LNCaP clone FGC (cell line): Measurements from ENCODE around the gene STRADB.

Experiments
- DNase-seq: peaks from one replicate; pipeline ENCODE4 v3.0.0-alpha.2; 2011; ENCODE audit warnings: low read depth
- H3K4me3 ChIP-seq: 2 replicates; pipeline ENCODE4 v1.5.1; 2011; ENCODE audit warnings: mild to moderate bottlenecking, low read depth, low read length, control low read depth
- CTCF ChIP-seq: IDR thresholded peaks from 2 replicates; pipeline ENCODE4 v1.5.1; 2012; ENCODE audit warnings: mild to moderate bottlenecking; ENCODE audit not compliant: control insufficient read depth, insufficient read depth; ENCODE audit errors: extremely low read depth

STRADB gene

GRCh38 chr2:201407265-201407664, 44.3 kb upstream of the STRADB start:
- no peak for DNase-seq
- H3K4me3 ChIP-seq = peak overlapping the region; percentile 36
- TF ChIP-seq CTCF = no peak

DNA sequence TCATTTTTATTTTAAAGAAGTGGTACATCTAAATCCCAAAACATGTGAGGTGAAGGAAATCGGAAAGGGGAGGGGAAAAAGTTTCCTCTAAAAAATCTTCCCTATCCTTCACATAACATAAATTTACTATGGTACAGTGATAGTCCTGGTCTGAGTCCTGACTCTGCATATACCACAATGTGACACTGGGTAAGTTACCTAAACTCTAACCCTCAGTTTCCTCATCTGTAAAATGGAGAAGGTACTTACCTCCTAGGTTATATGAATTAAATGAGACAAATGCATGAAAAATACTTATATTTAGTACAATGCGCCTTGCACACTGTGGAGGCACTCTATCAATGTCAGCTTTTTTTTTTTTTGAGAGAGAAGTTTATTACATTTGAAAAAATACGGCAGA, 42.6 kb upstream of the STRADB start:
- DNase-seq = no peak
- H3K4me3 ChIP-seq = no peak overlapping the region
- TF ChIP-seq CTCF = no peak

DNA sequence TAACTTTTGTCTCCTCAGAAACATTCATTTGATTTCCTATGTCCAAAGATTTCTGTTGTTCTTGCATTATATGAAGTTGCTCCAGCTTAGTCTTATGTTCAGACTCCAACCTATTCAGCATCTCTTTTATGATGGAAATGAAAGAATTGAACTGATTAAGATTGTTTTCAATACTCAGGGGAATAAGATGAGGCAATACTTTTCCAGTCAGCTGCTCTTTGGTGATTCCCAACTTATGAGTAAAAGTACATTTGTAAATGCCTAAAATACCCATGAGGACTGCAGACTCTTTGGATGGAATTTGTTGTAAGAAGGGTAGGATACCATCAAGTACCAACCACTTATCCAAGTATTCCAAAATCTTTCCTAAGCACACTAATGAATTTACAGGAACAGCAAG, 40.1 kb upstream of the STRADB start:
- no peak for TF ChIP-seq CTCF
- no peak overlapping the region for H3K4me3 ChIP-seq
- no peak for DNase-seq

GRCh38 chr2:201413143-201413542, 38.4 kb upstream of the STRADB start:
- DNase-seq = no peak
- TF ChIP-seq CTCF = no peak
- no peak overlapping the region for H3K4me3 ChIP-seq

GRCh38 chr2:201413552-201413951, 38.0 kb upstream of the STRADB start:
- no peak overlapping the region for H3K4me3 ChIP-seq
- TF ChIP-seq CTCF = no peak

GRCh38 chr2:201414099-201415023, 37.2 kb upstream of the STRADB start:
- H3K4me3 ChIP-seq = no peak overlapping the region
- DNase-seq = no peak
- no peak for TF ChIP-seq CTCF

More at GRCh38 chr2:201413552-201413951, 38.0 kb upstream of the STRADB start:
- DNase-seq = no peak
